ENCODE measurements around the gene SCRT2. TPM values are rescaled to one million over a fixed set of nuclear protein-coding genes. Genes with fewer than 3 reads are reported as not detected.

SCRT2 gene
- total RNA-seq, 1 experiment from 2014 or later = not detected

GRCh38 chr20:641516-641875, 34.1 kb downstream of the SCRT2 start:
- CTCF ChIA-PET = interaction anchor here (1.3 kb wide), 1 partner anchor 39 kb away, joined by 3 read pairs; no protein-coding TSS in a partner anchor
- TF ChIP-seq EZH2phosphoT487 (IDR thresholded peaks at IDR 0.05; ENCODE audit: borderline replicate concordance) (no peak), ATF3 (IDR thresholded peaks at IDR 0.05) (no peak), REST (IDR thresholded peaks at IDR 0.05; ENCODE audit: low read depth) (no peak), JUND (IDR thresholded peaks at IDR 0.05) (no peak), POLR2A (IDR thresholded peaks at IDR 0.05; ENCODE audit: borderline replicate concordance, extremely low read depth, insufficient read depth, insufficient read length) (no peak), SP1 (IDR thresholded peaks at IDR 0.05; ENCODE audit: low read depth) (no peak), CEBPB (IDR thresholded peaks at IDR 0.05; ENCODE audit: low read depth) (no peak), CBX3 (IDR thresholded peaks at IDR 0.05; ENCODE audit: low read depth) (no peak), RAD21 (IDR thresholded peaks at IDR 0.05; ENCODE audit: low read depth) (no peak), ZNF274 (IDR thresholded peaks at IDR 0.05; ENCODE audit: low read depth, low read length) (no peak), MAX (IDR thresholded peaks at IDR 0.05) (no peak), ZBTB33 (IDR thresholded peaks at IDR 0.05; ENCODE audit: extremely low read depth, insufficient replicate concordance, low read length) (no peak)

More at GRCh38 chr20:641516-641875, 34.1 kb downstream of the SCRT2 start:
- Histone ChIP-seq H3K9ac (ENCODE audit: low read length) (no peak overlapping the region), H3K4me2 (ENCODE audit: low read length) (no peak overlapping the region), H3K27ac (ENCODE audit: low read depth, low read length) (no peak overlapping the region), H3K36me3 (ENCODE audit: control insufficient read depth in 1 of 2, insufficient read depth in 2 of 2, low read length in 2 of 2) (no peaks in the 10 kb centered on the region), H3K4me1 (ENCODE audit: control insufficient read depth in 1 of 2, insufficient read depth in 2 of 2, low read length in 2 of 2) (peaks cover 10 to 15% of the 10 kb centered on the region in 2 experiments), H4K20me1 (ENCODE audit: insufficient read depth) (no peaks in the 10 kb centered on the region), H3K4me3 (replicated peaks in 1 of 2; ENCODE audit: low read depth in 1 of 2, low read length in 2 of 2) (no peak overlapping the region), H3K27me3 (ENCODE audit: insufficient read depth, low read length) (no peaks in the 10 kb centered on the region), H3K9me3 (ENCODE audit: control insufficient read depth in 1 of 2, insufficient read depth in 1 of 2, low read depth in 1 of 2, low read length in 2 of 2) (no peaks in the 10 kb centered on the region), H2AFZ (ENCODE audit: low read depth, low read length, poor library complexity, severe bottlenecking) (no peak overlapping the region), H3K79me2 (ENCODE audit: insufficient read depth, low read length) (0 out of 2 replicates have a peak, but pooled peaks cover under 1% of the 10 kb centered on the region), H3K9me2 (ENCODE audit: insufficient read depth) (no peaks in the 10 kb centered on the region)
- ChIA-PET POLR2A (no interaction called here), RAD21 (ENCODE audit: low non-redundant PET in 1 of 2, low total read pairs in 2 of 2, uncharacterized antibody in 2 of 2, unreplicated experiment in 2 of 2) (no interaction called here)
- ATAC-seq (0 out of 2 replicates have a peak, but pooled peaks have one; percentile 21), DNase-seq (ENCODE audit: low read depth, low spot score) (no peak)
- intact Hi-C loops (cut with micrococcal nuclease) = no loop called here
- no TSS peak for BruUV-seq (replicated peaks)

All from HCT116 (cell line).